SK-N-SH (cell line): Measurements from ENCODE around the gene TTYH3. TPM values are rescaled to one million over a fixed set of nuclear protein-coding genes. Genes with fewer than 3 reads are reported as not detected.

Experiments
- CTCF ChIA-PET: fragments of 300-600, 350-600 bp; formaldehyde crosslinking; extraction: SDS; loops from one replicate; lab custom pipeline; 2021; lab: Yijun Ruan, JAX
- POLR2A ChIA-PET: fragments of 350-600 bp; sonication (Branson Sonifier 250); formaldehyde crosslinking; extraction: SDS; loops from one replicate; lab custom pipeline; 2020; ENCODE audit warnings: antibody characterized with exemption, inconsistent platforms; lab: Yijun Ruan, JAX
- DNase-seq: peaks from one replicate; pipeline ENCODE4 v3.0.0; 2012
- H2AFZ ChIP-seq: fragments of 200-600 bp; sonication (generic); 2 replicates; pipeline ENCODE4 v1.8.1; 2016; ENCODE audit warnings: antibody characterized with exemption, mild to moderate bottlenecking, low read depth
- H3F3A ChIP-seq: fragments of 200-600 bp; sonication (generic); replicated peaks from 2 replicates; pipeline ENCODE3; 2016; ENCODE audit warnings: antibody characterized with exemption, mild to moderate bottlenecking; ENCODE audit not compliant: insufficient read depth
- H3K27ac ChIP-seq, 2 experiments: fragments of 200-500 bp in 1 of 2; fragments of 200-600 bp in 1 of 2; sonication (Bioruptor generic) in 1 of 2; sonication (generic), shearing (Covaris generic) in 1 of 2; 2 replicates each; pipeline versions ENCODE4 v1.5.1 to v1.6.1; 2014 to 2016; ENCODE audit warnings: low read depth in 2 of 2, inconsistent platforms in 1 of 2, low read length in 1 of 2, mild to moderate bottlenecking in 1 of 2, mixed read lengths in 1 of 2
- H3K27me3 ChIP-seq: fragments of 200-600 bp; sonication (generic), shearing (Covaris generic); 2 replicates; pipeline ENCODE4 v1.6.1; 2016; ENCODE audit warnings: mixed run types; ENCODE audit not compliant: insufficient read depth
- H3K36me3 ChIP-seq, 2 experiments: fragments of 200-500 bp in 1 of 2; fragments of 200-600 bp in 1 of 2; sonication (Bioruptor generic) in 1 of 2; sonication (generic) in 1 of 2; replicated peaks in 1 of 2; 2 replicates each; pipeline versions ENCODE3 to v1.5.1; 2014 to 2016; ENCODE audit warnings: low read length in 1 of 2, mild to moderate bottlenecking in 1 of 2; ENCODE audit not compliant: insufficient read depth in 2 of 2, control insufficient read depth in 1 of 2
- H3K4me1 ChIP-seq, 2 experiments: fragments of 200-500 bp in 1 of 2; fragments of 200-600 bp in 1 of 2; sonication (Bioruptor generic) in 1 of 2; sonication (generic), shearing (Covaris generic) in 1 of 2; 2 replicates each; pipeline versions ENCODE4 v1.5.1 to v1.6.1; 2014 to 2016; ENCODE audit warnings: low read depth in 1 of 2, low read length in 1 of 2, mixed run types in 1 of 2; ENCODE audit not compliant: insufficient read depth in 2 of 2, control insufficient read depth in 1 of 2
- H3K4me2 ChIP-seq: fragments of 200-600 bp; sonication (generic), shearing (Covaris generic); 2 replicates; pipeline ENCODE4 v1.6.1; 2017; ENCODE audit warnings: mixed run types
- H3K4me3 ChIP-seq, 2 experiments: fragments of 200-500 bp in 1 of 2; fragments of 200-600 bp in 1 of 2; sonication (Bioruptor generic) in 1 of 2; sonication (generic), shearing (Covaris generic) in 1 of 2; 2 replicates each; pipeline versions ENCODE4 v1.5.1 to v1.8.1; 2014 to 2016; ENCODE audit warnings: low read depth in 2 of 2, inconsistent platforms in 1 of 2, low read length in 1 of 2, mild to moderate bottlenecking in 1 of 2, mixed read lengths in 1 of 2, moderate library complexity in 1 of 2
- H3K79me2 ChIP-seq: fragments of 200-600 bp; sonication (generic); 2 replicates; pipeline ENCODE4 v1.8.1; 2017; ENCODE audit warnings: mild to moderate bottlenecking; ENCODE audit not compliant: insufficient read depth
- H3K9ac ChIP-seq: fragments of 200-600 bp; sonication (generic); 2 replicates; pipeline ENCODE4 v1.6.1; 2017; ENCODE audit warnings: mixed run types
- H3K9me2 ChIP-seq: fragments of 200-600 bp; sonication (generic); 2 replicates; pipeline ENCODE4 v1.6.1; 2017; ENCODE audit warnings: mixed run types
- H3K9me3 ChIP-seq: fragments of 200-600 bp; sonication (generic); 2 replicates; pipeline ENCODE4 v1.6.1; 2017; ENCODE audit warnings: mixed run types, mild to moderate bottlenecking, moderate library complexity
- H4K20me1 ChIP-seq: fragments of 200-600 bp; sonication (generic); 2 replicates; pipeline ENCODE4 v1.6.1; 2017; ENCODE audit warnings: mild to moderate bottlenecking, mixed run types; ENCODE audit not compliant: insufficient read depth
- CHD2 ChIP-seq: fragments of 150-350 bp; IDR thresholded peaks from 2 replicates; pipeline ENCODE4 v1.6.1; 2018; ENCODE audit warnings: low read length; ENCODE audit not compliant: partially characterized antibody
- ELF1 ChIP-seq: IDR thresholded peaks from 2 replicates; pipeline ENCODE4 v1.4.0; 2012
- EP300 ChIP-seq, 2 experiments: IDR thresholded peaks; 2 replicates each; pipeline versions ENCODE4 v1.4.0 to v1.6.1; 2012; ENCODE audit warnings: borderline replicate concordance in 1 of 2, low read depth in 1 of 2, low read length in 1 of 2
- EZH2phosphoT487 ChIP-seq: fragments of 200-600 bp; sonication (generic); IDR thresholded peaks from 2 replicates; pipeline ENCODE4 v1.6.1; 2017; ENCODE audit warnings: low read depth, mixed run types, mild to moderate bottlenecking, antibody characterized with exemption, moderate library complexity, borderline replicate concordance
- FOSL2 ChIP-seq: IDR thresholded peaks from 2 replicates; pipeline ENCODE4 v1.4.0; 2012; ENCODE audit warnings: low read depth, mild to moderate bottlenecking, moderate library complexity, borderline replicate concordance
- FOXJ3 ChIP-seq: sonication (generic); formaldehyde crosslinking; IDR thresholded peaks from 2 replicates; pipeline ENCODE4 v1.5.1; 2020; ENCODE audit warnings: mild to moderate bottlenecking, missing genetic modification reagents
- FOXM1 ChIP-seq: IDR thresholded peaks from 2 replicates; pipeline ENCODE4 v1.4.0; 2012; ENCODE audit warnings: low read depth, mild to moderate bottlenecking
- GATA2 ChIP-seq: sonication (generic); formaldehyde crosslinking; IDR thresholded peaks from 2 replicates; pipeline ENCODE4 v1.5.0; 2020; ENCODE audit warnings: mild to moderate bottlenecking, missing genetic modification reagents
- MEF2A ChIP-seq: IDR thresholded peaks from 2 replicates; pipeline ENCODE4 v1.4.0; 2012; ENCODE audit warnings: low read depth, borderline replicate concordance
- MXI1 ChIP-seq: IDR thresholded peaks from 2 replicates; pipeline ENCODE4 v1.6.1; 2012; ENCODE audit warnings: mild to moderate bottlenecking, low read depth, low read length, improper control_type of control experiment
- NRF1 ChIP-seq: IDR thresholded peaks from 2 replicates; pipeline ENCODE4 v1.6.1; 2012; ENCODE audit warnings: low read depth, mild to moderate bottlenecking, low read length
- RFX5 ChIP-seq: IDR thresholded peaks from 2 replicates; pipeline ENCODE4 v1.6.1; 2012; ENCODE audit warnings: mild to moderate bottlenecking, improper control_type of control experiment, low read length
- YY1 ChIP-seq: IDR thresholded peaks from 2 replicates; pipeline ENCODE4 v1.4.0; 2012; ENCODE audit warnings: low read depth, mild to moderate bottlenecking
- WGBS: methylation state at CpG from one replicate; pipeline ENCODE4 v1.1.6; 2017; ENCODE audit warnings: low lambda C conversion rate; 5-methylcytosine and 5-hydroxymethylcytosine counted together
- polyA plus RNA-seq, 3 experiments: library from polyadenylated mRNA; depleted of rRNA; stranded (reverse); fragments of >200 nt; gene quantifications; 2 replicates each; pipeline ENCODE4 v1.2.3, GENCODE V29; 2012
- TF ChIP-seq, protein P1 (sequence below): fragments of 150-350 bp; IDR thresholded peaks from 2 replicates; pipeline ENCODE4 v1.6.1; 2017; ENCODE audit warnings: antibody characterized with exemption, low read length, low read depth, borderline replicate concordance
- TF ChIP-seq, protein P2 (sequence below): fragments of 200-600 bp; sonication (generic); IDR thresholded peaks from 2 replicates; pipeline ENCODE4 v1.6.1; 2017; ENCODE audit warnings: antibody characterized with exemption, mild to moderate bottlenecking, moderate library complexity

Gene TTYH3
- polyA plus RNA-seq, 1 of the 3 experiments (the other 2 are of a cell fraction): 105 TPM

DNA sequence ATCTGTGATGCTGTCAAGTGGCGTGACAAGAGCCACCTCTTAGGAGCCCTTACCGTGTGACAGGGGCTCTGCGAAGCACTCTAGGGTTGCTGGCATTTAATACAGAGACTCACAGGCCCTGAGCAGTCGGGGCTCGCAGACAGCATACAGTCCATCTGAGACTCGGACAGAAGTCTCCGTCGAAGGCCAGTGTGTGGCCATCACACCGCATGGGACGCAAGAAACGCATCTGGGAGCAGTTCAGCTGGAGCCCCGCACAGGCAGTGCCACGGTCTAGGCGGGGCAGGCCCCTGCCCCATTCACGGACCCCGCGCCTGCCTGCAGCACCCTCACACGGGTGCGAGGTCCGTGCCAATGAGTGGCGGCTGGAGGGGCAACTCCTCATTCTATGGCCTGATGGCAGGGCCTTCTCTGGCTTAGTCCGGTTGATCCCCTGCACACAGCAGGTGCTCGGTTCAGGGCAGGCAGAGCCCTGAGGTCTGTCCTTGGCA, 39.4 kb upstream of the TTYH3 start:
- CTCF ChIA-PET: no interaction called here
- POLR2A ChIA-PET: no interaction called here

DNA sequence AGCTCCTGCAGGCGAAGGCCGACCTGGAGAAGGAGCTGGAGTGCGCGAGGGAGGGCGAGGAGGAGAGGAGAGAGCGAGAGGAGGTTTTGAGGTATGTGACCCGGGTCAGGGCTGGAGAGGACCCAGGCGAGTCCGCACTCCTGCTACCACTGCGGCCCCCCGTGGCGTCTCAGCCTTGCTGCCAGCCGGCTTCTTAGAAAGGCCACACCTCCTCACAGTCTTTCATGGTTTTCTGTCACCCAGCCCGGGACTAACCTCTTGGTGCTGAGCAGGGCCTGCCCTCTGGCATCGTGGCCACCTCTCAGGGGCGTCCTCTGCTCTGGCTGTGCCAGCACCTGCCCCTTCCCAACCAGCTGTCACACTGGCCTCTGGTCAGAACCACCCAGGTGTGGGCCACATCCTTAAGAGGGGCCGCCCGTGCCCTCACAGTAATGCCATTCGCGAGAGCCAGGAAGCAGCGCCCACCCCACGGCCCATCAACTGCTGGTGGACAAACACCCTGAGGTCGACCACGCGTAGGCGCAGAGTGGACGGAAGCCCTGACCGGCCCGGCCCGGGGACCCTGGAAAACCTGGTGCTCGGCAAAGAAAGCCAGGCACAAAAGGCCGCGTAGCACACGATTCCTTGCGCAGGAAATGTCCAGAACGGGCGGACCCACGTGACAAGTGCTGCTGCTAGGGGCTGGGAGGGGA, 38.6 kb upstream of the TTYH3 start:
- Histone ChIP-seq H3K27me3 (no peaks in the 10 kb centered on the region), H3K4me1 (no peaks in the 10 kb centered on the region; a peak in 1 of 4 replicates), H3K79me2 (no peaks in the 10 kb centered on the region), H3K9ac (no peak overlapping the region), H4K20me1 (no peaks in the 10 kb centered on the region), H3K9me2 (no peaks in the 10 kb centered on the region), H3K36me3 (peaks cover 11 to 57% of the 10 kb centered on the region in 2 experiments), H3K27ac (no peak overlapping the region), H3F3A (no peaks in the 10 kb centered on the region), H3K9me3 (no peaks in the 10 kb centered on the region), H2AFZ (no peak overlapping the region), H3K4me3 (no peak overlapping the region), H3K4me2 (no peak overlapping the region)
- no peak for DNase-seq
- 96% methylated on average over 38 of the region's 38 CpGs for WGBS
- POLR2A ChIA-PET: no interaction called here
- no peak for TF ChIP-seq CHD2
- CTCF ChIA-PET: interaction anchor here (1.1 kb wide), 1 partner anchor 16 kb away, joined by 3 read pairs; no protein-coding TSS in a partner anchor

More for the DNA sequence above, 39.4 kb upstream of the TTYH3 start:
- Histone ChIP-seq H3F3A (no peaks in the 10 kb centered on the region), H3K9me2 (no peaks in the 10 kb centered on the region), H3K27ac (no peak overlapping the region), H3K4me1 (no peaks in the 10 kb centered on the region; a peak in 1 of 4 replicates), H3K9me3 (no peaks in the 10 kb centered on the region), H3K4me3 (no peak overlapping the region), H4K20me1 (no peaks in the 10 kb centered on the region), H3K79me2 (no peaks in the 10 kb centered on the region), H3K36me3 (peaks cover 14 to 51% of the 10 kb centered on the region in 2 experiments), H3K4me2 (no peak overlapping the region), H3K9ac (no peak overlapping the region), H2AFZ (no peak overlapping the region), H3K27me3 (no peaks in the 10 kb centered on the region)
- WGBS: 95% methylated on average over 18 of the region's 23 CpGs
- TF ChIP-seq CHD2: no peak
- TF ChIP-seq YY1: no peak
- TF ChIP-seq, protein P1, sequence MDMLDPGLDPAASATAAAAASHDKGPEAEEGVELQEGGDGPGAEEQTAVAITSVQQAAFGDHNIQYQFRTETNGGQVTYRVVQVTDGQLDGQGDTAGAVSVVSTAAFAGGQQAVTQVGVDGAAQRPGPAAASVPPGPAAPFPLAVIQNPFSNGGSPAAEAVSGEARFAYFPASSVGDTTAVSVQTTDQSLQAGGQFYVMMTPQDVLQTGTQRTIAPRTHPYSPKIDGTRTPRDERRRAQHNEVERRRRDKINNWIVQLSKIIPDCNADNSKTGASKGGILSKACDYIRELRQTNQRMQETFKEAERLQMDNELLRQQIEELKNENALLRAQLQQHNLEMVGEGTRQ: no peak
- TF ChIP-seq, protein P2, sequence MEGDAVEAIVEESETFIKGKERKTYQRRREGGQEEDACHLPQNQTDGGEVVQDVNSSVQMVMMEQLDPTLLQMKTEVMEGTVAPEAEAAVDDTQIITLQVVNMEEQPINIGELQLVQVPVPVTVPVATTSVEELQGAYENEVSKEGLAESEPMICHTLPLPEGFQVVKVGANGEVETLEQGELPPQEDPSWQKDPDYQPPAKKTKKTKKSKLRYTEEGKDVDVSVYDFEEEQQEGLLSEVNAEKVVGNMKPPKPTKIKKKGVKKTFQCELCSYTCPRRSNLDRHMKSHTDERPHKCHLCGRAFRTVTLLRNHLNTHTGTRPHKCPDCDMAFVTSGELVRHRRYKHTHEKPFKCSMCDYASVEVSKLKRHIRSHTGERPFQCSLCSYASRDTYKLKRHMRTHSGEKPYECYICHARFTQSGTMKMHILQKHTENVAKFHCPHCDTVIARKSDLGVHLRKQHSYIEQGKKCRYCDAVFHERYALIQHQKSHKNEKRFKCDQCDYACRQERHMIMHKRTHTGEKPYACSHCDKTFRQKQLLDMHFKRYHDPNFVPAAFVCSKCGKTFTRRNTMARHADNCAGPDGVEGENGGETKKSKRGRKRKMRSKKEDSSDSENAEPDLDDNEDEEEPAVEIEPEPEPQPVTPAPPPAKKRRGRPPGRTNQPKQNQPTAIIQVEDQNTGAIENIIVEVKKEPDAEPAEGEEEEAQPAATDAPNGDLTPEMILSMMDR: no peak
- no peak for TF ChIP-seq RFX5
- TF ChIP-seq MXI1: no peak
- TF ChIP-seq EZH2phosphoT487: no peak
- no peak for TF ChIP-seq NRF1
- no peak for TF ChIP-seq FOSL2
- TF ChIP-seq MEF2A: no peak
- TF ChIP-seq EP300 (IDR thresholded peaks at IDR 0.05; ENCODE audit: borderline replicate concordance in 1 of 2, low read depth in 1 of 2, low read length in 1 of 2): no peak
- no peak for TF ChIP-seq ELF1
- TF ChIP-seq FOXM1: no peak
- TF ChIP-seq FOXJ3: no peak
- no peak for TF ChIP-seq GATA2
- no peak for DNase-seq
